DMS53 treated with DMSO at 0.1 percent for 48 hours (cell line): ENCODE data around the gene ADIRF.
"Not testable (repeated sequence)": the region's sequence is repeated elsewhere in the genome, so short reads cannot be mapped to it uniquely, and the experiment has no call there.

Experiments used
- DNase-seq: peaks from one replicate; lab custom pipeline; 2025; ENCODE audit not compliant: unreplicated experiment; lab: John Stamatoyannopoulos, UW

ADIRF gene

GRCh38 chr10:86968271-86968993 is at the start of gene ADIRF:
ADIRF (plus strand) TSS chr10:86968482; CDS start chr10:86968545, 63 bp downstream.
- DNase-seq: no peak

DNA sequence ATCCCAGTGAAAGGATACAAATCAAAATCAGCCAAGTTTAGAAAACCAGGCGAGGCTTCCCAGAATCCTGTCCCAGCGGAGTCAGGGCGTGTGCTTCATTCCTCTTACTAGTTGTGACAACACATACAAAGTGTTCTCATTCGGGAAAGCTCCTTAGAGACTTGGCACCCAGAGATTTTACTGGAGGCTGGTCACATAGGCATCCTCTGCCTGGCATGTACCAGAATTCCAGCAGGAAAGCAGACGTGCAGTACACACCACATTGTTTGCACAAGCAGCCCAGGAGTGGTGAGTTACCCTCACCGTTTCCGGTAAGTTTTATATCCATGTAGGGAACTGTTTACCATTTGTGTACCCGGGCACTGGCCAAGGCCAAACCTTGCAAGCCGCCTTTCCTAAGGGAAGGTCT is 45.7 kb upstream of the ADIRF start:
- no peak for DNase-seq

GRCh38 chr10:86929468-86930380 is 38.6 kb upstream of the ADIRF start:
- no peak for DNase-seq

GRCh38 chr10:86931872-86932271 is 36.4 kb upstream of the ADIRF start:
- no peak for DNase-seq

DNA sequence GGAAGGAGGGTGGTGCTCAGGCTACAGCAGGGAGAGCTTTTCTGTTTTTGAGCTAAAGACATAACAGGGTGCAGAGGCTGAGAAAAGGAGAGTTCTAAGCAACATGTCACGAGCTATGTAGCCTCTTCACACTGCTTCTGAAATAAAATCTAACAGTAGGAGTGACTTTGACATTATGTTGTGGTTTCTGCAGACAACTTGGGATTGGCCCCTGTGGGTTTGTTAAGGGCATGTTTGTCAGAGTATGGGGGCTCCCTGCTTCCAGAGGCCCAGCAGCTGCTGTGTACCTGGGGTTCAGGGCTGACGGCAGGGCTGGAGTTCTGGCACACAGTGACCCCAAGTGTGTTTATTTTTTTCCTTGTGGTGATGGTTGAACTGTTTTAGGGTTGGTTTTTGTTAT is 35.6 kb upstream of the ADIRF start:
- DNase-seq: no peak

DNA sequence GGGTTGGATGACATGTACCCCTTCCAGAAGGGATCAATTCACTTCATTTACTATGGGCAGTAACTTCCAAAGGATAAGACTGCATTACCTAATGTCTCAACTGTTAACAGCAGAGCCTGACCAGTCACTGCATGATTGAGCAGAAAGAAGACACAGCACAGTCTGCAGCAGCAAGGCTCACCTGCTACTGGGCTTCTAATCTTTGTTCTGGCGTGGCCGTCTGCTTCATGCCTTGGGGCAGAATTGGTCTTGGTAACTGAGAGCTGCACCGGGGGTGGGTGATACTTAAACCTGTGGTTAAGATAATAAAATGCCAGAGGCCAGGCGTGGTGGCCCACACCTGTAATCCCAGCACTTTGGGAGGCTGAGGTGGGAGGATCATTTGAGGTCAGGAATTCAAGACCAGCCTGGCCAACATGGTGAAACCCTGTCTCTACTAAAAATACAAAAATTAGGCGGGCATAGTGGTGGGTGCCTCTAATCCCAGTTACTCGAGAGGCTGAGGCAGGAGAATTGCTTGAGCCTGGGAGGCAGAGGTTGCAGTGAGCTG is 34.0 kb upstream of the ADIRF start:
- not testable (repeated sequence) for DNase-seq

- DNase-seq: peak; percentile 21
These were observed 31.4 kb upstream of the ADIRF start for GRCh38 chr10:86936661-86937501.

DNA sequence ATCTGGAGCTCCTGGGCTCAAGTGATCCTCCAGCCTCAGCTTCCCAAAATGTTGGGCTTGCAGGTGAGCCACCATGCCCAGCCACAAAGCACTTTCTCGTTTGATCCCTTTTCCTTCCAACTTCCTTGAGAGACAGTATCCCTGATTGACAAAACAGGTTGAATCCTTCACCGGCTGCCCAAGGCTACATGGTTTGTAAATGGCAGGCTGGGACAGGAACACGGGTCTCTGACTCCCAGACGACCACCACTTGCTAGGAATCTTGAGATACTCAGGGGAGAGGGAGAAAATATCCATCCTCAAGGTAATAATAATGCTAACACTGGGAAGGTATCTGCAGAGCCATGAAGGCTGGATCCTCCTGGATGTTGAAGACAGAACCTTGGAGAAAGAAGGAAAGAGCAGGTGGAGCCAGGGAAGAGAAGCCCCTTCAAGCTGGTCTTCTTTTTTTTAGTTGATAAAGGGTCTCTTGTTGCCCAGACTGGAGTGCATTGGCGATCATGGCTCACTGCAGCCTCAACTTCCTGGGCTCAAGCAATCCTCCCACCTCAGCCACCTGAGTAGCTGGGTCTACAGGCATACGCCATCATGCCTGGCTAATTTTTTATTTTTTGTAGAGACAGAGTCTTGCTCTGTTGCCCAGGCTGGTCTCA is 30.7 kb upstream of the ADIRF start:
- no peak for DNase-seq

GRCh38 chr10:86938260-86938659 is 30.0 kb upstream of the ADIRF start:
- no peak for DNase-seq

GRCh38 chr10:86940076-86940475 is 28.2 kb upstream of the ADIRF start:
- not testable (repeated sequence) for DNase-seq

DNA sequence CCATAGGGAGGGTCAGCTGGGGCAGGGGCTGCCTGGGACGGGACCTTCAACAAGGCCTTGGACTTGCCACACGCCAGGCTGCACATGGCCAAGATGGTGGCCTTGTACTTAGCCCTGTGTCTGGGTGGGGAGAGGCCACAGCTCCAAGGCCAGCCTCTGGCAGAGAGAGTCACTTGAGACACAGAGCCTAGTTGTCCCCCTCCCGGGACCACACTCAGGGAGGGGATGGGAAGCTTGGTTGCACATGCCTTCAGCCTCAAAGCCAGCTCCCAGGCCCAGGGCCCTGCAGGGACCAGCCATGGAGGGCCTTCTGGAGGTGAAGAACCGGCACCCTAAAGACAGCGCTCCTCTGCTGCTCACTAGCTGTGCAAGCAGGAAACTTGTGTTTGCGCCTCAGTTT is 27.6 kb upstream of the ADIRF start:
- no peak for DNase-seq

DNA sequence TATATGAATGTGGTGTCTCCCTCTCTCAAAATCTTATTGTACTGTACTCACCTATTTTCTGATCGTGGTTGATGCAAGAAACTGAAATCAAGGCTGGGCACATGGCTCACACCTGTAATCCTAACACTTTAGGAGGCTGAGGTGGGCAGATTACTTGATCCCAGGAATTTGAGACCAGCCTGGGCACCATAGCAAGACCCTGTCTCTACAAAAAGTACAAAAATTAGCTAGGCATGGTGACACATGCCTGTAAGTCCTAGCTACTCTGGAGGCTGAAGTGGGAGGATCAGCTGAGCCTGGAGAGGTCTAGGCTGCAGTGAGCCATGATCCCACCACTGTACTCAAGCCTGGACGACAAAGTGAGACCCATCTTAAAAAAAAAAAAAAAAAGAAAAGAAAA is 26.9 kb upstream of the ADIRF start:
- no peak for DNase-seq

GRCh38 chr10:86941991-86942421 is 26.3 kb upstream of the ADIRF start:
- no peak for DNase-seq

DNA sequence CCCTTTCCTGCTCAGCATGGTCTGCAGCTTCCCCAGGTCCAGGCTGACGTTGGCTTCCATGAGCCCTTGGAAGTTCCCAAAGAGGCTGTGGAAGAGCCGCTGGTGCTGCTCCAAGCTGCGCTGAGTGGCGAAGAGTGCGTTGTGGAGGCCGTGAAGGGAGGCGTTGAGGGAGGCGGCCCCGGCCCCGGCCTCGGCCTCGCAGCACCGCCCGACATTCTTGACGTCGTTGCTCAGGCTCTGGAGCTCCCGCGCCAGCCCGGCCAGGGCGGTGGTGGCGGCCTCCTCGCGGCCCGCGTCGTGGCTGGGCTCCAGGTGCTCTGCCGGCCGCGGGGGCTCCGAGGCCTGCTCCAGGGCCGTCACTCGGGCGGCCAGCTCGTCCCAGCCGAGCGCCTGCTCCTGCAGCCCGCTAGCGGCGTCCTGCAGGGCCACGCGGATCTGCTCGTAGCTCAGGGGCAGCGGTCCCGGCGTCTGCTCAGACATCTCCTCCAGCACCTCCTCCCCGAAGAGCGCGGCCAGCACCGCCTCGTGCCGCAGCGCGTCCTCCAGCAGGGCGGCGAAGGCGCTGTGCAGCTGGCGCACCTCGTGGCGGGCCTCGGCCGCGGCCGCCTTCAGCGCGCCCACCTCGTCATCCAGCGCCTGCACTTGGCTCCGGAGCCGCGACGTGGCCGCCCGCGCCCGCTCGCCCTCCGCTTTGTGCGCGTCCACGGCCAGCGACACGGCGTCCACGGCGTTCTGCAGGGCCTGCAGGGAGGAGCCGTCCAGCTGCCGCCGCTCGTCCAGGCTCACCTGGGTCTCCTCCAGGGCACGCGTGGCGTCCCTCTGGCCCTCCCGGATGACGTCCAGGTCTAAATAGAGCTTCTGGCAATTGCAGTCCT is 25.6 kb upstream of the ADIRF start:
- no peak for DNase-seq

- no peak for DNase-seq
These were observed 24.8 kb upstream of the ADIRF start for GRCh38 chr10:86943316-86944030.

DNA sequence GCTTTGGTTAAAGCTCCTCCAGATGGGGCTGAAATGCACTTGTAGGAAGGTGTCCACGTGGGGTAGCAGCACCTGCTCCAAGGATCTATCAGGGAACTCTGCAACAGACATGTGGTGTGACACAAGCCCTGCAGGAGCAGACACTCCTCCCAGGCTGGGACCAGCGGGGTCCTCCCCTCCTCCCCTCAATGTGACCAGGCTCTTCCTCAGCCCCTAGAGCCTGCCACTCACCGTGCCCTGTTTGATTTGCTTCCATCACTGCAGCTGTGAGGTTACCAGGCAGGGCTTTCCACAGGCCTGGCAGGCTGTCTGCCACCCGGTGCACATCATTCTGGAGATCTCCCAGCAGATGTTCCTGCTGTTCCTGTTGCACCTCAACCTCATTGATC is 24.3 kb upstream of the ADIRF start:
- DNase-seq: no peak

DNA sequence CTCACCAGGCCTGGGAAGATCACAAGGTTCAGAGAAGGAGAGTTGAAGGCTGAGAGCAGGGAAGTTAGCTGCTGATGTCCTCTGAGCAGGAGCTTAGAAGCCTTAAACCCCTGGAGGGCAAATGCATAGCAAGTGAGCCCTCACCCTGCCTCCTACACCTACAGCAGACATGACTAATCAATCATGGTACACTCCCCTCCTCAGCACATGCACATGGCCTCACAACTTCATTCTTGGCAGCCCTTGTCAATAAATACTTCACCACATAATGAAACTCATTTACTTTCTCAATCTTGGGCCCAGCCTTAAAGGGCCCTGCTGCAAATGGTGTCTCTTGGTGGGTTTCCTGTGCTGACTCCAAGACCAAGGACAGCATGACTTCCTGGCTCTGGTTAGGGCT is 23.8 kb upstream of the ADIRF start:
- no peak for DNase-seq

DNA sequence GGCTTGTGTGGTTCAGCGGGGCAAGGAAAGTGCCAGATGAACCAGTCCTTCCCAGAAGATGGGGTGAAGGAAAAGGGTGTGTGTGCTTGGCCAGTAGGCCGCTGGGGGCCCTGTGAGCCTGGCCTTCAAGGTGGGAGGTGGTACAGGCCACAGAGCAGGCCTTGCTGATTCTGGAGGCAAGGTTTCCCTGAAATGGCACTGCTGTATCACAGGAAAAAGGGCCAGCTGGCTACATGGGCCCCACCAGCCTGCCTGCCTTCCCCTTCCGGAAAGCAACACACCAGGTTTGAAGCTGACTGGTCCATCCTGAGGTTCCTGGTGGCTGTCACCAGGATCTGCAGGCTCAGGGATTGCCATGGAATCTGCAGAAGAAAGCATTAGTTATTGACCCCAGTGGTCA is 23.4 kb upstream of the ADIRF start:
- no peak for DNase-seq
